GDM1 (cell line): ENCODE results near the gene SRL.
"Not testable (repeated sequence)": the region's sequence is repeated elsewhere in the genome, so short reads cannot be mapped to it uniquely, and the experiment has no call there.

ENCODE experiments used
- DNase-seq: peaks from one replicate; lab custom pipeline; 2025; lab: John Stamatoyannopoulos, UW

SRL gene

DNA sequence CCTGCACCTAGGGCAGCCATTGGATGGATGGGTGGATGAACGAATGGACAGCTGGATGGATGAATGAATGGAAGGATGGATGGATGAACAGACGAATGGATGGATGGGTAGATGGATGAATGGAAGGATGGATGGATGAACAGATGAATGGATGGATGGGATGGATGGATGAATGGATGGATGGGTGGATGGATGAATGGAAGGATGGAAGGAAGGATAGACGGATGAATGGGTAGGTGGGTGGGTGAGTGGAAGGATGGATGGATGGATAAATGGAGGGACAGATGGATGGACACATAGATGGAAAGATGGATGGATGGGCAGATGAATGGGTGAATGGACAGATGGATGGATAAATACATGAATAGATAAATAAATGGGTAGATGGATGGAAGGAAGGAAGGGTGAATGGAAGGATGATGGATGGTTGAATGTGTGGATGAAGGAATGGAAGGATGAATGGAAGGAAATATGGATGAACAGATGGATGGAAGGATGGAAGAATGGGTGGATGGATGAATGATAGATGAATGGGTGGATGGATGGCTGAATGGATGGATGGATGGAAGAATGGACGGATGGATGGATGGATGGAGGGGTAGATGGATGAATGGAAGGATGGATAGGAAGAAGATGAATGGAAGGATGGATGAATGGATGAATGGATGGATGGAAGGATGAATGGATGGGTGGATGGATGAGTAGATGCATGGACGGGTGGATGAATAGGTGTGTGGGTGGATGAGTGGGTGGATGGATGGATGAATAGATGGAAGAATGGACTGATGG, 15.4 kb downstream of the SRL start:
- DNase-seq: no peak

DNA sequence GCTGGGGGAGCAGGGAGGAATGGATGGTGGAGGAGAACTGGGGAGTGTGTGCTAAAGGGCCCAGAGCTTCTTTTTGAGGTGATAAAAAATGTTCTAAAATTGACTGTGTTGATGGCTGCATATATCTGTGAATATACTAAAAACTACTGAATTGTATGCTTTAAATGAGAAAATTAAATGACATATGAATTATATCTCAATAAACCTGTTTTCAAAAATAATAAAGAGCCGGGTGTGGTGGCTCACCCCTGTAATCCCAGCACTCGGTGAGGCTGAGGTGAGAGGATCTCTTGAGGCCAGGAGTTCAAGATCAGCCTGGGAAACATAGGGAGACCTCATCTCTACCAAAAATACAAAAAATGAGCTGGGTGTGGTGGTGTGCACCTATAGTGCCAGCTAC, 16.8 kb downstream of the SRL start:
- DNase-seq: no peak

DNA sequence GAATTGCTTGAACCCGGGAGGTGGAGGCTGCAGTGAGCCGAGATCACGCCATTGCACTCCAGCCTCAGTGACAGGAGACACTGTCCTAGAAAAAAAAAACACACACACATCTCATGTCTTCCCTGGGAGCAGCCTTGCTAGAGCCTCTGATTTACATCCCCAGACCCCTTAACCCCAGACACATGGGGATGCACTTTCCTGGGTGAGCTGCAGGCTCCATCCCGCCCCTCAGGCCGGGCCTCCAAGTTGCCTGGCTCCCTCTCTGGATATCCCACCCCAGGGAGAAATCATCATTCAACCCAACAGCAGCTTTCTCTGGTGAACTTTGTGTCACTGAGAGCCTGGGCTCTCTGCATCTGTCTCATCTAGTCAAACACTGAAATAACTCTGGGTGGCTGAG, 21.5 kb downstream of the SRL start:
- DNase-seq: no peak

DNA sequence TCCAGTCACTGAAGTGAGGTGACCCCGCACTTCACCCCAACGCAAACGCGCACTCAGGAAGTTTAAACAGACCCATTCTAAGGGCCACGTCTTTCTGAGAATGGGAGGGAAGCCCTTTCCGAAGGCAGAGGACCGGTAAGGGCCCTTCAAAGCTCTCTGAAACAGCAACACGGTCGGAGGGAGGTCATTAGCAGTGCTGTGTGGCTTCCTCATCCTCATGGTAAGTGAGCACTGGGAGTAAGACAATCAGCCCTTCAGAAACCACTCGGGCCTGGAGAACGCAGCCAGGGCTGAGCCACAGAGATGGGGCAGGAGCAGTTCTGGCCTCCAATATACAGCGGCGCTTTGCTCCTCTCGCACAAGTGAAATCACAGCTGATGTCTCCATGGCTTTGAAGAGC, 23.7 kb downstream of the SRL start:
- DNase-seq: no peak

DNA sequence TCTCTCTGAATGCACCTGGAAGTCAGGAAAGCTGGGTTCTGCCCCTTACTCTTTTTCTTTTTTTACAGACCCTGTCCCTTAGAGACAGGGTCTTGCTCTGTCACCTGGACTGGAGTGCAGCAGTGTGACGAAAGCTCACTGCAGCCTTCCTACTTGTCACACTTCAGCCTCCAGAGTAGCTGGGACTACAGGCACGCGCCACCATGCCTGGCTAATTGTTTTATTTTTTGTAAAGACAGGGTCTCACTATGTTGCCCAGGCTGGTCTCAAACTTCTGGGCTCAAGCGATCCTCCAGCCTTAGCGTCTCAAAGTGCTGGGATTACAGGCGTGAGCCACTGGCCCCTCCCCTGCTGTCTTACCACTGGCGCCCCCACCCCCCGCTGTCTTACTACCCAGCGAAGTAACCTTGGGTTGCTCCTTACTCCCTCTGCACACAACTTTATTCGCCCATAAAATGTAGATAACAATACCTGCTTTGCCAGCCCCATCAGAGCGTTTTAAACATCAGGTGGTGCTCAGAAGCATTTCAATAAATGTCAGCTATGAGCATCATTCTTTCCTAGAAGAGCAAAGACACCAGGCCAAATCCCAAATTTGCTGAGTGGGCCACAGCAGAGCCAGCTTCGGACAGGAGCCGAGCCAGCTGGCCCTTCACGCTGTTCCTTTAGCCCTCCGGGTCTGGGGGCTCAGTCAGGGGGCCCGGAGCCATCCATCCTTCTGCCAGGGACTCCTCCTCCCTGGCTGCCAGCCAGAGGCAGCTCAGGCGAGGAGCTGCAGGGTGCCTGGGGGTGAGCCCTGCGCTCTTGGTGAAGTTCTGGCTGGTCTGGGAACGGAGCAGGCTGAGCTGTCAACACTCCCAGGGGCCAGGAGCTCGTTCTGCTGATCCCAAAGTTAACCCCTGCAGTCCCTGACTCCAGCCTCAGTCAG, 24.4 kb downstream of the SRL start:
- DNase-seq: no peak

DNA sequence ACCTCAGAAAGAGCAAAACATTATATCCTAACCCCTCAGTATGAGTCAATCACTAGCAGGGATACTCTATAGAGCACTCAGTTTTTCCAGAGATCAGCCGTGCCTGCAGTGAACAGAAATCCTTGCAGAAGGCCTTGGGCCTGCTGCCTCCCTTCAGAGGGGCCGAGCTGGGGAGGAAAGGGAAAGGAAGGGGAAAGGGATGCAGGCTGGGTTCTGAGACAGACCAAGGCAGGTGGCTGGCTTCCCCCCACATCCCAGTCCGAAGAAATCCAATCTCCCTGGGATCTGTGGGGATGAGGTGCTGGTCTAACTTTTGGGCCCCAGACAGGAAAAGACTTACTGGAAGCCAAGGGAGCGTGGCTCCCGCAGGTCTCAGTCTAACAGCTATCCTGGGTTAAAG, 25.3 kb downstream of the SRL start:
- DNase-seq: no peak

DNA sequence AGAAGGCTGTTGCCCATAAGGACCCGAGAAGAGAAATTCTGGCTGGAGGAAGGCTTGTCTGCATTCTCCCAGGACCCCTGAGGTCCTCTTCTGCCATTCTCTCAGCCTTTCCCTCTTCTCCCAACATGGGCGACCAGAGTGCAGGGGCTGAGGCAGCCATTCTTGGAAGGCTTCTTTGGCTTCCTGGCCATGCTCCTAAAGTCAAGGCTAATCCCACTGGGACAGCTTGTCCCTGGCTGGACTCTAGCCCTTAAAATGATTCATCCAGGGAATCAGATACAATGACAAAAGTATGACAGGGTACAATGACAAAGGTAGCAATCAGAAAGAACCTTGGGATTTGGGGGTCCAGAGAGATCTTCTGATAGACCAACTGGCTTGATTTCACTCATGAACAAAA, 26.8 kb downstream of the SRL start:
- no peak for DNase-seq

DNA sequence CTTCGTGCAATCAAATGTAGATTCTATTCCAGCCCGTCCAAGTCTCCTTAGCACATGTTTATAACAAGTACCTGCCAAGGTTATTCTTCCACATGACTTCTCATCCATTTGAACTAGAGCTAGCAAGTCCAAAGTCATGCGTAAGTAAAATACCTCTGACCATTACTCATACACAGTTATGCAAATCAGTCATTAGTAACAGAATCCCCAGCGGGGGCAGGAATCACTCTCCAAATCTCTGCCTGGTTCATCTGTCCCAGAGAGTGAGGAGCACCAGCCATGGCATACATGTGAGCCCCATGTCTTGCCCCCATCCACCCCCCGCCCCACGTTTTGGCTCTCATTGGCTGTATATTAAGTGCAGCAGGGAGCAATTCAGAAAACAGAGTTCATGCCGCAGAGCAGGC, 27.7 kb downstream of the SRL start:
- no peak for DNase-seq

DNA sequence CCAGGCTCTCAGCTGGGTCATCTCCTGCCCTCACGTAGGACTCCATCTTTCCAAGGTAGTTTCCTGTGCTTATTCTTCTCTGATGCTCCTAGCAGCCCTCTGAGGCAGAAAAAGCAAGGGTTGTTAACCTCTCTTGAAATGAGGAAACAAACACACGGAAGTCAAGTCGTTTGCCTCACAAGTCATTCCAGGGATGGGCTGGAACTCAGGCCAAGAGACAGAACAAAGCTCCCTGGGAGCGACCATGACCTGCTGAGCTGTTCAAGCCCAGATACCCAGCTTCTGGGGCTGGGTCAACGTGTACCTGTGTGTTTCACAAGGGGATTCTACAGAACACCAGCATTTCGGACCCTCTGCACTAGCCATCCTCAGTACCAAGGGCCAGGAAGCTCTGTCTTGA, 28.1 kb downstream of the SRL start:
- no peak for DNase-seq

DNA sequence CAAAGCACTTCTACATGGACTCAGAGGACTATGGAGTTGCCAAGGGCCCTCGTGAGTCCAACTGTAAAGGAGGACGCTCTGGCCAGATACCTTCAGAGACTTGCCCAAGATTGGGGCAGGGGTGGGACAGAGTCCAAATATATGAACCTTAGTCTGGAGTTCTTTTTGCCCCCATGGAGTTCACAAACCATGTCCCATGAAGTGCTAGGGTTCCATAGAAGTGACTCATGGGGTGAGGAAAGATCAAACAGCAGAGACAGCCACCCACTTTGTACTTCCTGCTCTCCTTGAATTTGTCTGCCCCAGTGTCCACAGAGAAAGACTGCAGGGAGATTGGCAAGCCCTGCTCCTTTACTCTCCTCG, 29.0 kb downstream of the SRL start:
- no peak for DNase-seq

DNA sequence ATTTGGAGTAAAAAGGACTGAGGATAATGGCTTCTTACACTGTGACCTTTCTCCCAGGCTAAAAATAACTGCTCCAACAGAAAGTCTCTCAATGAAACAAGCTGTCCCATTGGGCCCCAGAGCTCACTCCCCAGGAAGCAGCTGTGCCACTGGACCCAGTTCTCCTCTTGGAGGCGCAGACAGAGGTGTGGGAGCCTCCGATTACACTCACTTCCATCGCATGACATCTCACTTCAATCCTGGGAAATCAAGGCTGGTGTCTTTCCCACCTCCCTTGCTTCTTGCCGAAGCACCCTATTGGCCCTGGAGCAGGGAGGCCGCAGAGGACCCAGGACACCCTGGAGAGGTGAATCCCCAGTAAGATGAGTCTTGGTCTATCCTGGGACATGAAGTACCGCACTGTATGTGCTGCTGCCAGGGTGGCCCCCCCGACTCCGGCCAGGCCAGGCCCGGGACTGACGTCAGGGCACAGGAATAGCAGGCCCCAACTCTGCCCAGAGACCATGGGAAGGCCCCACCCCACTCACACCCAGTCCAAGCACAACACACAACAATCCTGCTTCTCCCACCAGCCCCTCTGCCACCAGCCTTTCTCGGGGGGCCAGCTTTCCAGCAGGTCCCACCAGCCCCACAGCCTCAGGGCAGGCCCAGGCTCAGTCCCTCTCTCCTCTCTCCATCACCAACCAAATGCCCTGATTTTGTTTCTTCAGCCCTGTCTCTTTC, 29.5 kb downstream of the SRL start:
- no peak for DNase-seq

DNA sequence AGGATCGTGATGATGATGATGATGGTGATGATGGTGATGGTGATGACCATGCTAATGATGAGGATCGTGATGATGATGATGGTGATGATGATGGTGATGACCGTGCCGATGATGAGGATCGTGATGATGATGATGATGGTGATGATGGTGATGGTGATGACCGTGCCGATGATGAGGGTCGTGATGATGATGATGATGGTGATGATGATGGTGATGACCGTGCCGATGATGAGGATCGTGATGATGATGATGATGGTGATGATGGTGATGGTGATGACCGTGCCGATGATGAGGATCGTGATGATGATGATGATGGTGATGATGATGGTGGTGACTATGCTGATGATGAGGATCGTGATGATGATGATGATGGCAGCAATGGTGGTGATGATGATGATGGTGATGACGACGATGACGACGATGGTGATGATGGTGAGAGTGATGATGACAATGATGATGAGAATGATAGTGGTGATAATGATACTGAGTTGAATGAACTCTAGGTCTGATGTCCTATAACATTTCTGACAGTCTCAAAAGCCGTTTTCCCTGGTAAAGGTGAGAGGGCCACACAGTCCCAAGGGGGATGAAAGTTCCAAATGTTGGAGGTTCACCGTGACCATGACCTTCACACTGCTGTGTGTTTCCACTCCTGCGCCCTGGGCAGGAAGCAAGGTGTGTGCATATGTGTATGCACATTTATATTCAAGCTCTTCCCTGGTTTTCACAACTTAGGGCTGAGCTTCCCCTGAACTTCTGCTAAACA, 30.3 kb downstream of the SRL start:
- not testable (repeated sequence) for DNase-seq

DNA sequence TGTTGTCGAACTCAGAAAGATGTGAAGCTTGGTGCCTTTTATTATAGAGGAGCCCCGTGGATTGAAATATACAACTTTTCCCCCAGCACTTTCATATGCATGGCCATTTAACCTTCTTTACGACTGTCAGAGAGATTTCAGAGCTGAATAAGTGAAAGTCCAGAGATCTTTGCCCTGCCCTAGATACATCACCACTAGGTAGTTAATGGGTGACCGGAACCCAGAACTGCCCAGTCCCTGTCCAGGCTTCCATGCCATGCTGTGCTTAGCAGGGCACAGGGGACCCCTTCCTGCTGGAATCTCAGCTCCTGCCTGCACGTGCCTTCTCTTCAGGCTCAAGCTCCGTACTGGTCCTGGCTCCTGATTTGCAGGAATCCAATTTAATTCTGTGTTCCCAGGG, 32.2 kb downstream of the SRL start:
- no peak for DNase-seq

DNA sequence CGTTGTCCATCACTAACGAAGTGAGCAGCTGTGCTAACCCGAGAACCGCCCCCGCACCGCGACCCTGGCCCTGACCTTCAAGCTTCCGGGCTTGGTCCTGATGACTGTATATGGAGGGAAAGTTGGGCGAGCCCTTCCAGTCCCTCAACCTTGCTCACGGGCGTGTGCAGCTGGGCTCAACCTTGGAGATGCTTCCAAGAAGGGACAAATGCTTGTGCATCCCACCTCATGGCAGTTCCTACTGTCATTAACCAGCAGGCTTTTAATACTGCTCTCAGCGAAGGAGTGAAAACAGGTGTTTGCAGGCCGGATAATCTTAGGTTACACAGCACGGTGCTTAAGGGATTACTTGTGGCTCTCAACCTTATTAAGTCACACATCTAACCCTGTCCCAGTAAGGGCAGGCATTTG, 33.5 kb downstream of the SRL start:
- no peak for DNase-seq

DNA sequence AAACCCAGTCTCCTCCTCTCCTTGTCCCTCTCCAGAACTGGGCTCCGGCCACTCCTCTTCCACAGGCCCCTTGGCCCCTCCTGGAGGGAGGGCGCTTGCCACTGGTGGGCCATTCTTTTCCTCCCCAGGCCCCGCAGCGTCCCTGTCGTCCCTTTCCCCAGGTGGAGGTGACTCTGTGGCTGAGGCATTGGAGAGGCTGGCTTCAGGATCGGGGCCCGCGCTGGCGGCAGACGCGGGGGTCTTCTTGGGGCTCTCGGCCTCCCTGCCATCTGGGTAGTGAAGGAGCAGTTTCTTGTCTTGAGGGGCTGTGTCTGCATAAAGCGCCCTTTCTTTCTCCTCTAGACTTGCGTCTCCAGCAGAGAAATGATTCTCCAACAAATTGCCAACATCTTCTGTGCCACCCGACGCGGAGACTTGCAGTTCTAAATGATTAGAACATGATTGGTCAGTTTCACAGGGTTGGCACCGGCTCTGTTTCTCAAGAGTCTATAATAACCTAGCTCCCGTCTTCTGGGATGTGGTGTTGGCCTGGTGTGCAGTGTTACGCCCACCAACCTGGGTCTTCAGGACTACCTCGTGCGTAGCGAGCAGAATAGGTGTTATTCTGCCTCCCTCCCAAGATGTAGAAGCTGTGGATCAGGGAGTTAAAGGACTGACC, 34.1 kb downstream of the SRL start:
- no peak for DNase-seq

DNA sequence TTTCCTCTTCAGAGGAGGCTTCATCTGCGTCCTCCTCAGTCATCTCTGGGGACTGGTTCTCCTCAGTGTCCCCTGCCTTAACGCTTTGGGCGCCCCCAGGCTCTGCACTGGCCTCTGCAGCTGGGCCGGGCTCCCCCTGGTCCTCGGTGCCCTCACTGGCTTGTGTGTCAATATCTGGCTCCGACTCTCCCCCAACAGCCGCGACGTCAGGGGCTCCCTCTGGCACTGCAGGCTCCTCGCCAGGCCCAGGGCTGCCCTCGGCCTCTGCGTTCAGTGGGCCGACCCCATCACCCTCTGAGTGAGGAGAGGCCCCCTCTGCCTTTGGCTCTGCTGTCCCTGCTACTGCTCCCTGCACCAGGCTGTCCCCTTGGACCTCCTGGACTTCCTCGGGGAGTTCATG, 34.7 kb downstream of the SRL start:
- DNase-seq: no peak

DNA sequence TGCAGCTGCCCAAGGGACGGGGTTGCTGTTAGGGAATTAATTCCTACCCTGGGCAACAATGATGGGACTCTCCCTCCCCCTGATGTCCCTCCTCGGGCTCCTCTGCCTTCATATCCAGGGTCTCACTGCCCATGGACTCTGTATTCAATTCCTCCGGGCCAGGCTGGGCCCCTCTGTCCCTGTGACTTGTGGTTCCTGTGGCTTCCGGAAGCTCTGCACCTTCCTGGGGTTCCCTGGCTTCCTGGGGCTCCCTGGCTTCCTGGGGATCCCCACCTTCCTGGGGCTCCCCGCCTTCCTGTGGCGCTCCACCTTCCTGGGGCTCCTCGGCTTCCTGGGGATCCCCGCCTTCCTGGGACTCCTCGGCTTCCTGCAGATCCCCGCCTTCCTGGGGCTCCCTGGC, 35.2 kb downstream of the SRL start:
- no peak for DNase-seq

DNA sequence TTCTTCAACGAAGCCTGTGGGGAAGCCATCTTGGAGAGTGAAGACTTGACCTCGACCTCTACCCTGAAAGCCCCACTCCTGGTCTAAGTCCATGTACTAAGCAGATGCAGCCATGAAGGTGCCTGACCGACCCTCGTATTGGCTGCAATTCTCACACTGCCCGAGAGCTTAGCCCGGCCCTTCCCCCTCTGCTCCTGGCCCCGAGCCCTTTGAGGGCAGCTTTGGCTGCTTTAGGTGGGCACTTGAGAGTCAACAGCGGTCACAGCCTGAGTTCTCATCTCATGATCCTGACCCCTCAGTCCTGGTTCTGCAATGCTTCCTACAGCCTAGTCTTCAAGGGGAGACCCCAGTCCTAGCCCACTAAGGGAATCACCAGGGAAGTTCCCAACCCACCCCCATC, 35.9 kb downstream of the SRL start:
- no peak for DNase-seq

DNA sequence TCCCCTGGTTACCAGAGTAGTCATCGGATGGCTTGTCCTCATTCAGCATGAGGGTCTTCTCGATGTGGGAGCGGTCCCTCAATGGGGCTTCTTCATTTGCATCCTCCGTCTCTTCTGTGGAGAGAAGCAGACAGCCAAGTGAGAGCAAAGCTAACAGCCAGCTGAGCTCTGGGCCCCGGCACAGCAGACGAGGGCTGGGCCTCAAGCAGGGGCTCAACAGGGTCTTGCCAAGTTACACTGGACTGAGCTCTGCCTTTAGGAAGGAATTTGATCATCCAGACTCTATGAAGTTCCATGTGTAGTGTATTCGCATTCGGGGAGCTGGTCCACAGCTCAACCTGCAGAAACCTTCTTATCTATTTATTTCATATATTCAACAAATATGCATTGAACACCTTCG, 37.4 kb downstream of the SRL start:
- no peak for DNase-seq

DNA sequence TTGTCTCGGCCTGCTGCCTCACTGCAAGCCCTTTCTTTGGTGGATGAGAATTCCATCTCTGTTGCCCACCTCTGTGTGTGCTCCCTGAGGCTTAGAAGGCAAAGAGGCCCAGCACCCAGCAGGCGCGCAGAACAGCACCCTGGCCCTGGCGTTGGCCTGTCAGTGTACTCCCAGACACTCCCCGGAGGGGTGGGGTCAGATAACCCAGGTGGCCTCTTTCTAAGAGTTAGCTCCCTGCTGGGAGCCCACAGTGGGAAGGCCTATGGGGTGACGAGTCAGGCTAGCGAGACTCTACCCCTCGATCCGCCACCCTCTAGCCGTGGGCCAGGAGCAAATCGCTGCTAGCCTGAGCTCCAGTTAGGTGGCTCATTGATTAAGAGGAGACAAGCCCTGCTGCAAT, 38.1 kb downstream of the SRL start:
- no peak for DNase-seq

DNA sequence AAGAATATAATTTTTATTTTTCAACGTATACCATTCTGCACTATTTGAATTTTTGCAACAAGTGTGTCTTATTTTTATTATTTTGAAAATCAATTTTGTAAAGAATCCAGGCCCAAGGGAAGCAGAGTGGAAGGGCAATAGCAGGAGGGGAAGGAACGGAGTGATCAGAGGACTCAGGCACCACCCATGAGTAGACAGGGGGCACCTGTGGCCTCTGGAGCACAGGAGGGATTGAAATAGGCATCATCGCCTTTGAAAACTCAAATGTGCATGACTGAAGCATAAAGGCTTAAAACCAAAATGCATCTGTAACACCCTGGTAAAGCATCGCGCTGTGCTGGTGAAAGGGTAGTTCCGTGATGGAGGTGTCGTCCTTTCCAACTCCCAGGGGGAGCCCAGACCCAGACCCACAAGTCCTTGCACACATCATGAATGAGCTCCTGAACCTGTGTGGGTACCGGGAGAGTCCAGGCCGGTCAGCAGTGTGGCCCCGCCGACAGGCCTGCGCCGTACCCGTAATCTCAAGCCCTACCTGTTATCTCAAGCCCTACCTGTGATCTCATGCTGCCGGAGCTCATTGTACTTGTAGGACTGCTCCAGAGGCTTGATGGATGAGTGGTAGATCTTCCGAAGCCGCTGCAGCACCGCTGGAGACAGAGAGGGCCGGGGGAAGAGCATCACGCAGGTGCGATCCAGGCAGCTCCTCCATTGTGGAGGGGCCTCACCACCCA, 39.1 kb downstream of the SRL start:
- DNase-seq: no peak
